HK-2 (cell line): ENCODE measurements around the gene TTC39C.
A peak's percentile ranks its signal among the peaks of the same experiment; 100 is the strongest.

ENCODE experiments used
- DNase-seq: peaks from one replicate; pipeline ENCODE4 v3.0.0-alpha.2; 2018; ENCODE audit not compliant: unreplicated experiment

The TTC39C gene

DNA sequence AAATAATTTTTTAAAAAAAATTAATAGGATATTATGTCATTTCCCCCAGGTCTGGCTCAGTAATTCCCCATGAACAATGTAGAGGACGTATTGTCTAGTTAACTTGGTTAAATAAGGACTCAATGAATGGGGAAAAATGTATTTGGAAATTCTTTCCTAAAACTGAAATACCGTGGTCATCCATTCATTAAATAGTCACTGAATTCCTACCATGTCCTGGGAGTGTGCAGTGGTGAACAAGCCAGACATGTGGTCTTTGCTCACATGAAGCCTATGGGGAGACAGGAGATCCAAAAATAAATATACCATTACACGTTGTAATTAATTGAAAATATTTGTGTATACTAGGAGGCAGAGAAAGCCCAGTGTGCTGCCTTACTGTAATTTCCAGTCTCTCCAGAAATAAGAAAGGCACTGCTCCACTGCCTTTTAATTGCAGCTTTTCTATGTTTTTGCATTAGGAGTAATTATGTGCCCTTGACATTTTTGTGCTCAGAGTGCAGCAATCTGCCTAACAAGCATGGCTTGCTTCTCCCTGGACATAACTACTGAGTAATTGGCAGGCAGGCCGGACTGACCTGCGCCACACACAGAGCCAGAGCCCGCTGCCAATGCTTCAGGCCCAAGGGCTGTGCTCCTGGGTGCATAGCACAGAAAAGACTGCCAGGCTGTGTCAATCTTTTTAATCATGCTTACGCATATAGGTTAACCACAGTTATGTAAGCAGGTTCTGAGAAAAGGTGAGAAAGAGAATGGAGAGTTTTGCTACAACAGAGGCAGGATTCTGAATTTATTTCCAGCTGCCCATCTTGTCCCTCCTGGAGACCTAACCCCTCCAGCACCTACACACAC is 22.2 kb upstream of the TTC39C start:
- DNase-seq: no peak

- DNase-seq: no peak
These were observed 21.6 kb upstream of the TTC39C start for GRCh38 chr18:23992941-23993280.

GRCh38 chr18:23994361-23994902 is 20.1 kb upstream of the TTC39C start:
- DNase-seq: peak; percentile 34

GRCh38 chr18:23995180-23995579 is 19.4 kb upstream of the TTC39C start:
- DNase-seq: no peak

DNA sequence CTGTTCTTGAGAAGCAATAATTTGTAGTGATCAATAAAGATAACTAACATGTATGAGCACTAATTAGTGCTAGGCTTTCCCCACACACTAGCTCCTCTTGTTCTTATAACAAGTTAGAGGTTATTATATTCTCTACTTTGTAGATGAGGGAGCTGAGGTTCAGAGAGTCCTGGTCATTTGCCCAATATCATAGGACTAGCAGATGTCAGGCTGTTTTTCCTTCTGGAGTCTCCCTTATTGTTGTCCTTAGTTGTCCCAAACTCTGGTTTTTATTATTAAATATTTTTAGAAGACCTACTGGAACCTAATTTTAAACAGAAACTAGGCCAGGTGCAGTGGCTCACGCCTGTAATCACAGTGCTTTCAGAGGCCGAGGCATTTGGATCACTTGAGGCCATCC is 16.5 kb upstream of the TTC39C start:
- no peak for DNase-seq

- no peak for DNase-seq
These were observed 15.7 kb upstream of the TTC39C start for GRCh38 chr18:23998820-23999219.

DNA sequence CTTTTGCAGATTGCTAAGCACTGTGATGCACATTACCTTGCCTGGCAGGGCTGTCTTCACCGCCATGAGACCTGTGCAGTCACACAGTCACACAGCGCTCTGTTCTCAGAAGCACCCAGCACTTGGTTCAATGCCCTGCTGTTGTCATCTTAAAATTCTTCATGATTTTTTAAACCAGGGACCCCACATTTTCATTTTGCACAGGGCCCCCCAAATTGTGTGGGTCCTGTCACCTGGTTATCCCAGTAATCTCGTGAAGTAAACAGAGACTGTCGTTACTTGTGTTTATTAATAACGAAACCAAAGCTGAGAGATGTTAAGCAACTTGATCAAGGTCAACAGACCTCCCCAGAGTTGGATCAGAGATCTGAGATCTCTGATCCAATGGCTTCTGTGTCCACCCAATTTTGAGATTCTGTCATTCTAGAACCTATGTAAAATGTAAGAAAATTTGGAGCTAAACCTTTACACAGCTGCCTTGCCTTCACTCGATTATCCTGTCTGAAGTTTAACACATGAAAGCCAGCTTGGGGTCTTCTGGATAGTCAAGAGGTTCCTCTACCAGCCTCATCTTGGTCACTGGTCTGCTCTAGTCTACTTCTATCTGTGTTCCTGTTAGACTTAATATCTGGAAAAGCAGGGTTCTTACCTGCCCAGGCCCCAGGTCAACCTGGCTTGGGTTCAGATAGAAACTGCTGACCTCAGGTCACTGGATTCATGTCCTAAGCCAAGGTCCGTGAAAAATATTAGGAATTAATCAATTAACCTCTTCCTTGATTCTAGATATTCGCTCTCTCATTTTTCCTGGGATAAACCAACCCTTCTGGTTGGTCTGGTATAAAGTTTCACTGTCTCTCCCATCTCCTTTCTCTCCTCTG is 13.7 kb upstream of the TTC39C start:
- no peak for DNase-seq

GRCh38 chr18:24002479-24002878 is 12.1 kb upstream of the TTC39C start:
- no peak for DNase-seq

DNA sequence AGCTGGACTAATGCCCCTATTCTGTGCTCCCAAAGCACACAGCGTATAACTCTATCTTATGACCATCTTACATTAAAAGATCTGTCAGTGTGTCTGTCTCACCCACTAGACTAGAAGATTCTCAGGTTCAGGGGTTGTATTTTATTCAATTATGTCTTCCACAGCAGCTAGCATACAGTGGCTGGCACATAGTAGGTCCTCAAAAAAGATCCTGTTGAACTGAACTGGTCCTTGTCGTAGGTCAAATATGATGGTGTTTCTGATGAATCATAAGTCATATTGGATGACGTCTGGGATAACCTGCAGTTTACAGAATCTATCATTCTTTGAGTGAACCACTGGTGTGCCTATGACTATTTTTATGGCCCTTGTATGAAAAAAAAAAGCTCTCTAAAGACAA is 11.3 kb upstream of the TTC39C start:
- no peak for DNase-seq

DNA sequence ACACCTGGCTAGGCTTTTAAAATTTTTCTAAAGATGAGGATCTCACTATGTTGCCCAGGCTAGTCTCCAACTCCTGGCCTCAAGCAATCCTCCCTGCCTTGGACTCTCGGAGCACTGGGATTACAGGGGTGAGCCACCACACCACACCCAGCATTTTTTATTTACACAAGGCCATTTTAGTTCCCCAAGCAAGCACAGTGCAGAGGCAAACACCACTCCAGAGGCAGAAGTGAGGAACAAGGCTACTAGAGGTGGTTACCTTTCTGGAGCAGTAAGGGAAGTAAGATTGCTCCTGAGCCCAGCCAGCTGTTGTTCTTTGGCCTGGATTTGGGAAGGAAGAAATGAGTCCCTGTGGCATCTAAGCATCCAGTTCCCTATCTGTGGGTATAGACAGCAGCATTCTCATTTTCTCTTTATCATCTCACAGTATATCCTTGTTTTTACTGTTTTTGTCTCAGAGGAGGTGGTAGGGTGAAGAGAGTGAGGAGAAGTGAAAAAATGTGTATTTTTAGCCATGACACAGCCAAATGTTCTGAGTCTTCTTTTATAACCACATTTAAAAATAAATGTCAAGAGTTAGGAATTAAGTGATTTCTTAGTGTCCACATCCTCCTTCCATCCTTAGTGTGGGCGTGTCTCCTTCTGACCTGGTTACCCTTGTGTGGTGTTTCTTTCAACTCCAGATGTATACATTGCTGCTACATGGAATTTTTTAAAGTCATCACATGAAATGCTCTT is 10.5 kb upstream of the TTC39C start:
- DNase-seq: no peak

GRCh38 chr18:24006712-24007313 is 7.7 kb upstream of the TTC39C start:
- no peak for DNase-seq

GRCh38 chr18:24009246-24009645 is 5.3 kb upstream of the TTC39C start:
- DNase-seq: no peak

DNA sequence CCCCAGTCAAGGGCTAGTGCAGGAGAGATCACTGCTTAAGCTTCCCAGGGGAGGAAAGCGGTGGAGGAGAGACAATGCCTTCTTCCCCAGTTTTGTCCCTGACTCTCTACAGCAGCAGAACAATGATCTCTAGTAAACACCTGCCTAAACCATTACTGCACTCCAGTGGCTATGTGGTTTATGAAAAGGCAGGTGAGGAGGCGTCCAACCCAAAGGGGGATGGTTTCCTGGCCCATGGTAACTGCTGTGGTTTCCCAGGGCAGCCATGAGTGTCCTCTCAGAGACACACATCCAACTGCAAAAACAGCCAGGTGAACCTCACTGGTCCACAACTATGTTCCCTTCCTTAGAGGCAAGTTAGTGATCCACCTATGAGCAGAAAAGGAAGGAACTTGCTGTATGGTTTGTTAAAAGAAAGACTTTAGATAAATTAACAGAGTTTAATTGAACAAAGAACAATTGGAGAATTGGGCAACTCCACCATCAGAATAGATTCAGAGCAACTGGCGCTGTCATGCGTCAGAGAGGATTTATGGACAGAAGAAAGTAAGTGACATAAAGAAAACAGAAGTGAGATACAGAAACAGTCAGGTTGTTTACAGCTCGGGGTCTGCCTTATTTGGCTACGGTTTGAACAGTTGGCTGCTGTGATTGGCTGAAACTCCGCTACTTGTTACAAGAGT is 4.8 kb upstream of the TTC39C start:
- no peak for DNase-seq

- no peak for DNase-seq
These were observed 3.9 kb upstream of the TTC39C start for GRCh38 chr18:24010673-24011072.

DNA sequence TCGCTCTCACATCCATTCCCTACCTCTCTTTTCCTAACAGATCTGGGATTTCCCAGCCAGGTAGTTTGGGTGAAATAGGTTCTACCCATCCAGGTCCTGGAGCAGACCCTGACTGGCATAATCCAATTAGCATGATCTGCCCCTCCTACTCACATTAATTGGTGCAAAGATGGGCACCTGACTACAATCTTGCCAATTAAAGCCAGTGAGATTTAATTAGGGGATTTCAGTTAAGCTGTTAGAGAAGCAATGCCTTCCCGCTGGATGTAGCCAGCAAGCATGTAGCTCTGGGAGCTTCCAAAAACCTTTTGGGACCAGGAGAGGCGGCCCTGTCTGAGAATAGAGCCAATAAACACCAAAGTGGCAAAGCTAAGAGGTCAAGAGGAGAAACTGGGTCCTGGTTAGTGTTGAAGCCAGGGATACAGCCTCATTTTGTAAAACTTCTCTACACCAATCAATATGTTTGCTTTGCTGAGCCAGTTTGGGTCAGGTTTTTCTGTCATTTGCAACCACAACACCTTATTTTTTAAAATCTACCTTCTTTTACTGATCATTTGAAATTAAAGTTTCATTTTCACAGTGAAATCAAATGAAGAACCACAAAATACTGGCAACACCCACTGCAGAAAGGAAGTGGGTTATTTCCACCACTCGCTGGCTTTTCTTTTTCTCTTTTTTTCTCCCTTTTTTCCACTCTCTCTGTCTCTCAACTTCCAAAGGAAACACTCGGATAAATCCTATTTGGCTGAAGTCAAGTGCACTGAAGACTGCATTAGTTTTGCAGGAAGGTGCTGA is 3.2 kb upstream of the TTC39C start:
- no peak for DNase-seq

DNA sequence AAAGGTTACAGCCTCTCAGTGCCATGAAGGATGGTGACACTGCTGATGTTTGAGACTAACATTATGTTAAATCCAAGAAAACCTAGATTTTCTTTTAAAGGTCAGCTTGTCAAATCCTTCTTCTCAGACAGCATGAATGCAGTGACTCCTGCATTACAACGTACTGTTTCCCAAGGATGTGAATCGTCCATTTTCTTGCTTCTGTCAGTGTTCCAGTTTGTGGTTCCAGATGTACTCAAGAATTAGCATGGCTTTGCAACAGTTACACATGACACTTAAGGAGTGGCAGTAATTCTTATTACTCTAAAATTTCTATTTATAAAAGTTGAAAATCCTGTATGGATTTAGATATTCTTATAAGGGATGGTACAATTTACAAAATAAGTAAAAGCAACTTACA is 1.5 kb upstream of the TTC39C start:
- DNase-seq: no peak

GRCh38 chr18:24014986-24015638 is 558 bp downstream of the TTC39C start:
- peak; percentile 33 for DNase-seq

DNA sequence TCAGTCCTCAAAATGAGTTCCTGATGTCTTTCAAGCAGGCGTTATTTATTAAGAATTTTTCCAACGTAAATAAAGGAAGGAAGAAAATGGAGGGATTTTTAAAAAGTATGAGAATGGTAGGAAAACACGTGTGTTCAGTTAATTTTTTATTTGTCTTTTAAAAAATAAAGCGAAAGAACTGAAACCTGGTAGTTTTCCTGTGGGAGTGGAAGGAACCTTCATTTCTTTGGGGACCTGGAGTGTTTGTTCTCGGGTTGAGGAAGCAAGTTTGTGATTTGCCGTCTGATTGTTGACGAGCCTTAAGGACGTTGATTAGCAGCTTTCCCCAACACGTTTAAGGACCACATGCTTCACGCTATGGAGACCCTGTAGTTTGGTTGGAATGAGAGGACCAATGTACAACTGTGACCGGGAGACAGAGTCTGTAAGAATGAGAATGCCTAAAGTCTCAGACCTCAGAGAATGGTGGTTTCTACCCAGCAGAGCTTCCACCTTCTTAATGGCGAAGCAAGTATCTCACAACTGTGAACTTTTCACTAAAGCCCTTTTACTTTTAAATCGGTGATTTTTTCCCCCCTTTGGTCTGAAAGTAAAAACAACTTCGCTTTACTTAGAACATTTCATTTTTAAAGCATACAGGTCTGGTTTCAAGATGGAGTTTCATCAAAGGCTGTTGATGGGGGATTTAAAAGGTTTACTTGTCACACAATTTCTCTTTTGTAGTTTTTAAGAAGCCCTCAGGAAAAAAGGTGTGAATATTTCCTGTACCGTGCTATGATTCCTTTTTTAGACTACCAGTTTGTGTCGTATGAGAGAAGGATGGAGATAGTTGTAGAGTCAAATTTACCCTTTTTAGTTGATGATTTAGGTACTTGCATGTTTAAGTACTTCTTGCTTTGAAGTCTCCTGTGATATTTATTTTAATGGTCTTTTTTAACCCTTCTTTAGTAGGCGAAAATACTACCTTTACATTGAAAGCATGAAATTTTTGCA is 1.4 kb downstream of the TTC39C start:
- DNase-seq: no peak
